Skin of body (tissue), 2 donors: ENCODE results near the gene ESPL1. TPM values are rescaled to one million over a fixed set of nuclear protein-coding genes. Genes with fewer than 3 reads are reported as not detected.

Source experiments
- DNase-seq: peaks from one replicate; lab custom pipeline; 2025; lab: John Stamatoyannopoulos, UW
- total RNA-seq: library from RNA; depleted of rRNA; stranded (reverse); fragments of >200 nt; gene quantifications from one replicate; pipeline ENCODE4 v1.2.3, GENCODE V29; 2014

Gene ESPL1
- total RNA-seq, 1 donor from 2014 or later: 5.6 TPM

DNA sequence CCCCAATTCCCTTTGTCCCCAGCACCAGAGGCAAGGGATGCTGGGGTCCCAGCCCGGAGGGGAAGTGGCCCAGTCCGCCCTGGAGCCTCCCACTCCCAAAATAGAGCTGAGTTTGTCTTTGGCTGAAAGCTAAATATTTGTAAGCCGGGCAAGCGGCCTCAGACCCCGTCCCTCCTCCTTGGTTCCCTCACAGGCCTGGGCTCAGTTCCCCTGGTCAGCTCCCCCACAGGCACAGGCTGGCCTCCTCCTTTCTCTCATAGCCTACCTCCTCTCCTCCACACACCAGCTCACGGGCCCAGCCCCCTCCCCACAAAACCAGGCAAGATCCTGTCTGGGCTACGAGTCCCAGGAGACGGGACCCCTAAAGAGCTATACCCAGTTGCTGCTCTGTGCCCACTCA is 66.7 kb downstream of the ESPL1 start:
- DNase-seq: no peak

DNA sequence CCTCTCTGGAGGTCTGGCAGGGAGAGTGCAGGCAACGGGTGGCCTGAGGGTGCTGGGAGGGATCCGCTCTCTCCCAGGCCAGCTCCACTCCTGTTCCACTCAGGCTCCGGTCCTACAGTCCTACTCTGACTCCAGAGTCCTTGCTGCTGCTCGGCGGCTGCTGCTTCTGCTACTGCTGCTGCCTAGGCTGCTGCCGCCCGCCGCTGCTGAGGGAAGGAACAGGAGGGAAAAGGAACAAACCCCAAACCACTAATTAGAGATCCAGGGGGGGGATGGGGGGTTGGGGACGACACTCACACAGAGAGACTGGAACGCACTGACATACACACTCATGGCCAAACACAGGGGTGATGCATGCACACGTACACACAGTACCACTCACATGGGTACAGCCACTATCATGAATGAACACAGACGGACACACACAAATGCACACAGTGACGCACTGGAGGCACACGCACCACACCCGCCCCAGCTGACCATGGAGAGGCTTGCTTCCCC is 68.1 kb downstream of the ESPL1 start, which contains the start of gene SP7:
Gene SP7, minus strand, starts transcription at position 174 of the 501 bp plus-strand sequence. CDS start 708 bp downstream, outside the sequence.
- DNase-seq: no peak

- no peak for DNase-seq
These were observed 69.9 kb downstream of the ESPL1 start for GRCh38 chr12:53338017-53338416.

- DNase-seq: no peak
These were observed 70.8 kb downstream of the ESPL1 start for GRCh38 chr12:53338916-53339315.

DNA sequence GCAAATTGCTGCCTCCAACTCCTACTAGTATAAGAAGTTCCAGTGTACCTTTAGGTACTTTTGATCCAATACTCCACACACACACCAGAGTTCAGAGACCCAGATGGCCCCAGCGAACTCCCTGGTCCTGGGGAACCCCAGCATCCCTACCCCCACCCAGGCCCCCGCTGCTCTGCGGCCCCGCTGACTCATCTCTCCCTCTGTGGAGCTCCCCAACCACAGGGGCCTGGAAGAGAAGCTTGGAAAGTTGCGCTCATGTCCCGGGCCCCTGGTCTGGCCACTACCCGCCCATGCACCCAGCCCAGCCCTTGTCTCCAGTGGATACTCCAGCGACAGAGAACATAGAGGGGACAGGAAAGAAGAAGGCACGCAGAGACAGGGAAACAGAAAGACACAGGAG is 72.3 kb downstream of the ESPL1 start:
- DNase-seq: no peak

Other genes with a start within 250 kb of the ESPL1 start
- 28.9 TPM for gene TNS2, start 218.2 kb upstream of the ESPL1 start, total RNA-seq
- gene SPRYD3, start 188.9 kb upstream of the ESPL1 start, total RNA-seq: 13.1 TPM
- 27.7 TPM for gene IGFBP6, start 170.6 kb upstream of the ESPL1 start, total RNA-seq
- gene SOAT2, start 164.8 kb upstream of the ESPL1 start, total RNA-seq: not detected
- gene ZNF740, start 87.6 kb upstream of the ESPL1 start, total RNA-seq: 18.1 TPM
- 75.0 TPM for gene CSAD, start 87.4 kb upstream of the ESPL1 start, total RNA-seq
- 2.5 TPM for gene ITGB7, start 61.0 kb upstream of the ESPL1 start, total RNA-seq
- gene RARG, start 36.1 kb upstream of the ESPL1 start, total RNA-seq: 65.2 TPM
- gene PFDN5, start 27.2 kb downstream of the ESPL1 start, total RNA-seq: 421 TPM
- gene MYG1, start 31.4 kb downstream of the ESPL1 start, total RNA-seq: 19.8 TPM
- gene AAAS, start 53.3 kb downstream of the ESPL1 start, total RNA-seq: 28.0 TPM
- gene SP7, start 68.1 kb downstream of the ESPL1 start, total RNA-seq: 0.30 TPM
- gene SP1, start 111.9 kb downstream of the ESPL1 start, total RNA-seq: 43.6 TPM
- gene AMHR2, start 155.6 kb downstream of the ESPL1 start, total RNA-seq: not detected
- 18.2 TPM for gene PRR13, start 173.4 kb downstream of the ESPL1 start, total RNA-seq
- 304 TPM for gene PCBP2, start 183.8 kb downstream of the ESPL1 start, total RNA-seq
- gene MAP3K12, start 231.2 kb downstream of the ESPL1 start, total RNA-seq: 12.8 TPM
- 23.8 TPM for gene TARBP2, start 233.0 kb downstream of the ESPL1 start, total RNA-seq
- gene NPFF, start 239.2 kb downstream of the ESPL1 start, total RNA-seq: 0.59 TPM